NCI-H510A treated with DMSO at 0.1 percent for 48 hours (cell line): ENCODE results near the gene ZFHX3.
A peak's percentile ranks its signal among the peaks of the same experiment; 100 is the strongest.

Experiments
- DNase-seq: peaks from one replicate; lab custom pipeline; 2025; lab: John Stamatoyannopoulos, UW

ZFHX3 gene

GRCh38 chr16:72971370-72971769, 76.6 kb downstream of the ZFHX3 start:
- no peak for DNase-seq

GRCh38 chr16:72970656-72971055, 77.3 kb downstream of the ZFHX3 start:
- no peak for DNase-seq

GRCh38 chr16:72969812-72970211, 78.1 kb downstream of the ZFHX3 start:
- DNase-seq = peak; percentile 16

GRCh38 chr16:72969146-72969545, 78.8 kb downstream of the ZFHX3 start:
- DNase-seq = no peak

GRCh38 chr16:72967941-72968340, 80.0 kb downstream of the ZFHX3 start:
- no peak for DNase-seq

- no peak for DNase-seq
Measured at GRCh38 chr16:72963533-72964315, 84.2 kb downstream of the ZFHX3 start.

- no peak for DNase-seq
Measured at GRCh38 chr16:72962347-72962746, 85.6 kb downstream of the ZFHX3 start.

GRCh38 chr16:72961863-72962262, 86.1 kb downstream of the ZFHX3 start:
- peak; percentile 30 for DNase-seq

- peak; percentile 75 for DNase-seq
Measured at GRCh38 chr16:72961115-72961832, 86.7 kb downstream of the ZFHX3 start.

GRCh38 chr16:72960101-72960500, 87.8 kb downstream of the ZFHX3 start:
- DNase-seq = no peak

- no peak for DNase-seq
Measured at GRCh38 chr16:72959301-72959996, 88.5 kb downstream of the ZFHX3 start.

- no peak for DNase-seq
Measured at GRCh38 chr16:72958522-72959076, 89.3 kb downstream of the ZFHX3 start.

- no peak for DNase-seq
Measured at GRCh38 chr16:72957303-72958277, 90.3 kb downstream of the ZFHX3 start.

- no peak for DNase-seq
Measured at GRCh38 chr16:72956124-72957064, 91.5 kb downstream of the ZFHX3 start.

GRCh38 chr16:72952811-72953271, 95.1 kb downstream of the ZFHX3 start:
- DNase-seq = no peak

- no peak for DNase-seq
Measured at GRCh38 chr16:72952404-72952803, 95.5 kb downstream of the ZFHX3 start.

- DNase-seq = no peak
Measured at GRCh38 chr16:72951916-72952315, 96.0 kb downstream of the ZFHX3 start.

- DNase-seq = no peak
Measured at GRCh38 chr16:72950669-72951068, 97.3 kb downstream of the ZFHX3 start.

- no peak for DNase-seq
Measured at GRCh38 chr16:72948238-72948829, 99.6 kb downstream of the ZFHX3 start.
